HG02623 (cell line): Measurements from ENCODE around the gene CORO6.

ENCODE experiments used
- ATAC-seq: cut with Tn5 transposase; IDR thresholded peaks from one replicate; pipeline ENCODE4 v1.9.1; 2021; ENCODE audit warnings: moderate library complexity; ENCODE audit not compliant: unreplicated experiment

The CORO6 gene

GRCh38 chr17:29613856-29614255, 8.9 kb downstream of the CORO6 start:
- ATAC-seq, result no peak

GRCh38 chr17:29613352-29613837, 9.3 kb downstream of the CORO6 start:
- ATAC-seq, result no peak

GRCh38 chr17:29612404-29613280, 10.1 kb downstream of the CORO6 start:
- ATAC-seq, result no peak

GRCh38 chr17:29612094-29612403, 10.7 kb downstream of the CORO6 start:
- ATAC-seq, result no peak

GRCh38 chr17:29611351-29612093, 11.2 kb downstream of the CORO6 start:
- no peak for ATAC-seq

GRCh38 chr17:29610395-29610794, 12.3 kb downstream of the CORO6 start:
- ATAC-seq, result no peak

- no peak for ATAC-seq
These were observed 13.7 kb downstream of the CORO6 start for GRCh38 chr17:29608986-29609385.

- no peak for ATAC-seq
These were observed 15.0 kb downstream of the CORO6 start for GRCh38 chr17:29607557-29608195.

- no peak for ATAC-seq
These were observed 19.5 kb downstream of the CORO6 start for GRCh38 chr17:29603109-29603674.

GRCh38 chr17:29597361-29598172, 25.1 kb downstream of the CORO6 start:
- ATAC-seq, result no peak

GRCh38 chr17:29596811-29597210, 25.9 kb downstream of the CORO6 start:
- no peak for ATAC-seq

- no peak for ATAC-seq
These were observed 26.6 kb downstream of the CORO6 start for GRCh38 chr17:29595943-29596774.

- ATAC-seq, result no peak
These were observed 27.4 kb downstream of the CORO6 start for GRCh38 chr17:29595107-29595942.

- no peak for ATAC-seq
These were observed 28.1 kb downstream of the CORO6 start for GRCh38 chr17:29594519-29595090.

GRCh38 chr17:29593591-29594518, 28.9 kb downstream of the CORO6 start:
- no peak for ATAC-seq

GRCh38 chr17:29592850-29593551, 29.7 kb downstream of the CORO6 start, which contains the start of gene ANKRD13B:
ANKRD13B (plus strand) TSS chr17:29593132; CDS start chr17:29593622, 490 bp downstream.
- ATAC-seq, result no peak
